ENCODE results near the gene COL4A2. TPM values are rescaled to one million over a fixed set of nuclear protein-coding genes. Genes with fewer than 3 reads are reported as not detected.

Gene COL4A2
- polyA plus RNA-seq, 2 of the 4 experiments (the other 2 are of a cell fraction), result 46.9 to 119 TPM

DNA sequence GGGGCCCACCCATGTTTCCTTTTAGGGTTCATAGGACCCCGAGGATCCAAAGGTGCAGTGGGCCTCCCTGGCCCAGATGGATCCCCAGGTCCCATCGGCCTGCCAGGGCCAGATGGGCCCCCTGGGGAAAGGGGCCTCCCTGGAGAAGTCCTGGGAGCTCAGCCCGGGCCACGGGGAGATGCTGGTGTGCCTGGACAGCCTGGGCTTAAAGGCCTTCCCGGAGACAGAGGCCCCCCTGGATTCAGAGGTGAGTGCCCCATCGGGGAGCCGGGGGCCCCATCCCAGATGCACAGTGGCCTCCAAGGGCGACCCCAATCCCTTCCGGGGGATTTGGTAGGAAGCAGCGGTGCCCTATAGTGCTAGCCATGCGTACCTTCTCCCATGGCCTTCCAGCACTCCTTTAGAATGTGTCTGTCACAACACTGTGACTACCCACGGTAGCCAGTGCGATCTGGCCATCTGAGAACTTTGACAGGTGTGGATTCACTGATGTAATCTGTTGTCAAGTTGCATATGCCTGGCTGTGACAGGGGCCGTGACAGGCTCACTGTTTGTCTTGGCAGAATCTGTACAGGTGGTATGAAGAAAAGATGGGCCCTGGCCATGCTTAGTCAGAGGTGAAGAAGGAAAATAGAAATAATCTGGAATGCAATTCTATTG, 165.9 kb downstream of the COL4A2 start:
- ATAC-seq (no peak), DNase-seq (ENCODE audit: low read depth in 1 of 2, low spot score in 1 of 2) (no peak), FAIRE-seq (no peak)
- Histone ChIP-seq H3K9me3 (no peaks in the 10 kb centered on the region), H3K27ac (no peak overlapping the region), H3K4me3 (no peak overlapping the region), H3K4me2 (no peak overlapping the region), H3K4me1 (no peaks in the 10 kb centered on the region)
- TF ChIP-seq POLR2AphosphoS2 (conservative IDR thresholded peaks at IDR 0.05; ENCODE audit: low read length) (no peak), ZNF302 (CRISPR knock-in tag; IDR thresholded peaks at IDR 0.05) (no peak), FOSB (CRISPR knock-in tag; IDR thresholded peaks at IDR 0.05) (no peak)
- TF ChIP-seq, protein P1, sequence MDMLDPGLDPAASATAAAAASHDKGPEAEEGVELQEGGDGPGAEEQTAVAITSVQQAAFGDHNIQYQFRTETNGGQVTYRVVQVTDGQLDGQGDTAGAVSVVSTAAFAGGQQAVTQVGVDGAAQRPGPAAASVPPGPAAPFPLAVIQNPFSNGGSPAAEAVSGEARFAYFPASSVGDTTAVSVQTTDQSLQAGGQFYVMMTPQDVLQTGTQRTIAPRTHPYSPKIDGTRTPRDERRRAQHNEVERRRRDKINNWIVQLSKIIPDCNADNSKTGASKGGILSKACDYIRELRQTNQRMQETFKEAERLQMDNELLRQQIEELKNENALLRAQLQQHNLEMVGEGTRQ (IDR thresholded peaks at IDR 0.05), result no peak
- ChIA-PET POLR2A (no interaction called here), CTCF (interaction anchor here (0.9 kb wide), 1 partner anchor 18 kb away, joined by 3 read pairs; no protein-coding TSS in a partner anchor)
- 84% methylated on average over 10 of the region's 14 CpGs for WGBS (ENCODE audit: missing lambda C conversion rate)

DNA sequence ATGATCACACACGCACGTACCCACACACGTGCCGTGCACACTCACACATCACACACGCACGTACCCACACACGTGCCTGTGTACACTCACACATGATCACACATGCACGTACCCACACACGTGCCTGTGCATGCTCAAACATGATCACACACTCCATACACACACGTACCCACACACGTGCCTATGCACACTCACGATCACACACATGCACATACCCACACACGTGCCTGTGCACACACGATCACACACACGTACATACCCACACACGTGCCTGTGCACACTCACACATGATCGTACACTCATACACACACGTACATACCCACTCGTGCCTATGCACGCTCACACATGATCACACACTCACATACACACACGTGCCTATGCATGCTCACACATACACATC, 167.6 kb downstream of the COL4A2 start:
- TF ChIP-seq RCOR1 (IDR thresholded peaks at IDR 0.05; ENCODE audit: low read depth, low read length) (no peak), ZSCAN20 (CRISPR knock-in tag; IDR thresholded peaks at IDR 0.05) (no peak), ZFP36 (IDR thresholded peaks at IDR 0.05; ENCODE audit: borderline replicate concordance, partially characterized antibody) (no peak), CEBPB (IDR thresholded peaks at IDR 0.05) (no peak), ZNF302 (CRISPR knock-in tag; IDR thresholded peaks at IDR 0.05) (no peak), ZC3H11A (IDR thresholded peaks at IDR 0.05) (no peak), FOXS1 (CRISPR knock-in tag; IDR thresholded peaks at IDR 0.05) (no peak)
- TF ChIP-seq, protein P2, sequence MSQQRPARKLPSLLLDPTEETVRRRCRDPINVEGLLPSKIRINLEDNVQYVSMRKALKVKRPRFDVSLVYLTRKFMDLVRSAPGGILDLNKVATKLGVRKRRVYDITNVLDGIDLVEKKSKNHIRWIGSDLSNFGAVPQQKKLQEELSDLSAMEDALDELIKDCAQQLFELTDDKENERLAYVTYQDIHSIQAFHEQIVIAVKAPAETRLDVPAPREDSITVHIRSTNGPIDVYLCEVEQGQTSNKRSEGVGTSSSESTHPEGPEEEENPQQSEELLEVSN (IDR thresholded peaks at IDR 0.05; ENCODE audit: borderline replicate concordance, low read depth), result no peak
- TF ChIP-seq, protein P3, sequence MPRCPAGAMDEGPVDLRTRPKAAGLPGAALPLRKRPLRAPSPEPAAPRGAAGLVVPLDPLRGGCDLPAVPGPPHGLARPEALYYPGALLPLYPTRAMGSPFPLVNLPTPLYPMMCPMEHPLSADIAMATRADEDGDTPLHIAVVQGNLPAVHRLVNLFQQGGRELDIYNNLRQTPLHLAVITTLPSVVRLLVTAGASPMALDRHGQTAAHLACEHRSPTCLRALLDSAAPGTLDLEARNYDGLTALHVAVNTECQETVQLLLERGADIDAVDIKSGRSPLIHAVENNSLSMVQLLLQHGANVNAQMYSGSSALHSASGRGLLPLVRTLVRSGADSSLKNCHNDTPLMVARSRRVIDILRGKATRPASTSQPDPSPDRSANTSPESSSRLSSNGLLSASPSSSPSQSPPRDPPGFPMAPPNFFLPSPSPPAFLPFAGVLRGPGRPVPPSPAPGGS (IDR thresholded peaks at IDR 0.05), result no peak
- TF ChIP-seq, protein P4, sequence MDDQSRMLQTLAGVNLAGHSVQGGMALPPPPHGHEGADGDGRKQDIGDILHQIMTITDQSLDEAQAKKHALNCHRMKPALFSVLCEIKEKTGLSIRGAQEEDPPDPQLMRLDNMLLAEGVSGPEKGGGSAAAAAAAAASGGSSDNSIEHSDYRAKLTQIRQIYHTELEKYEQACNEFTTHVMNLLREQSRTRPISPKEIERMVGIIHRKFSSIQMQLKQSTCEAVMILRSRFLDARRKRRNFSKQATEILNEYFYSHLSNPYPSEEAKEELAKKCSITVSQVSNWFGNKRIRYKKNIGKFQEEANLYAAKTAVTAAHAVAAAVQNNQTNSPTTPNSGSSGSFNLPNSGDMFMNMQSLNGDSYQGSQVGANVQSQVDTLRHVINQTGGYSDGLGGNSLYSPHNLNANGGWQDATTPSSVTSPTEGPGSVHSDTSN (IDR thresholded peaks at IDR 0.05), result no peak
- TF ChIP-seq, protein P5, sequence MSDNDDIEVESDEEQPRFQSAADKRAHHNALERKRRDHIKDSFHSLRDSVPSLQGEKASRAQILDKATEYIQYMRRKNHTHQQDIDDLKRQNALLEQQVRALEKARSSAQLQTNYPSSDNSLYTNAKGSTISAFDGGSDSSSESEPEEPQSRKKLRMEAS (IDR thresholded peaks at IDR 0.05), result no peak
- DNase-seq (ENCODE audit: low read depth in 1 of 2, low spot score in 1 of 2) (no peak), ATAC-seq (no peak), FAIRE-seq (no peak)
- no peak overlapping the region for H3K4me2 ChIP-seq
- no peaks in the 10 kb centered on the region for H3K9me3 ChIP-seq
- WGBS (ENCODE audit: missing lambda C conversion rate), result 83% methylated on average over 19 of the region's 21 CpGs
- no peaks in the 10 kb centered on the region for H3K4me1 ChIP-seq
- no peak overlapping the region for H3K27ac ChIP-seq
- no peak overlapping the region for H3K4me3 ChIP-seq
- ChIA-PET POLR2A (no interaction called here), CTCF (interaction anchor here (0.8 to 0.9 kb wide), 2 partner anchors 16 to 125 kb away, joined by 3 to 4 read pairs; no protein-coding TSS in a partner anchor)

DNA sequence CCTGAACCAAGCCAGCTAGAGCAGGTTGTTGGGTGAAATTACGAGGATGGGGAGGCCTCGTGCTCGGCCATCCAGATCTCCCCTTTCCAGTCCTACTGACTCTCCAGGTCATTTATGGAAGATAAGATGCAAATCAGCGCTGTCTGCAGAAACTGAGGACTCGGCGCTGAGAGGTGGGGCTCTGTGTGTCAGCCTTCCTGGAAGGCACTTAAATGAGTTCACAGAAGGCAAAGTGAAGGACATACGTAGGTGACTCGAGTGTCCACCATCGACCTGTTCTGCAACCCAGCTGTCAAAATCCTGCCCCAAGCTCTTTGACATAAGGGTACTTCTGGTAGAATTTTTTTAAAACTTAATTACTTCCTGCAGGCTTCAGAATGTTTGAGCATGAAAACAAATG, 168.0 kb downstream of the COL4A2 start:
- Histone ChIP-seq H3K4me2 (no peak overlapping the region), H3K27ac (no peak overlapping the region), H3K4me1 (no peaks in the 10 kb centered on the region), H3K4me3 (no peak overlapping the region), H3K9me3 (no peaks in the 10 kb centered on the region)
- POLR2A ChIA-PET, result no interaction called here
- 91% methylated on average over 9 of the region's 9 CpGs for WGBS (ENCODE audit: missing lambda C conversion rate)
- FAIRE-seq (no peak), ATAC-seq (no peak), DNase-seq (ENCODE audit: low read depth in 1 of 2, low spot score in 1 of 2) (no peak)
- CTCF ChIA-PET, result interaction anchor here (0.8 to 0.9 kb wide), 2 partner anchors 16 to 124 kb away, joined by 3 to 4 read pairs; no protein-coding TSS in a partner anchor
- TF ChIP-seq CHD2 (IDR thresholded peaks at IDR 0.05; ENCODE audit: low read length, partially characterized antibody) (no peak), ZSCAN20 (CRISPR knock-in tag; IDR thresholded peaks at IDR 0.05) (no peak), JUN (IDR thresholded peaks at IDR 0.05) (no peak), MAZ (IDR thresholded peaks at IDR 0.05; ENCODE audit: borderline replicate concordance, low read depth, low read length) (no peak), NPAS2 (CRISPR knock-in tag; IDR thresholded peaks at IDR 0.05; ENCODE audit: borderline replicate concordance) (no peak), RAD21 (conservative IDR thresholded peaks at IDR 0.05 in 1 of 2, IDR thresholded peaks at IDR 0.05 in 1 of 2) (no peak), KDM1A (IDR thresholded peaks at IDR 0.05; ENCODE audit: low read depth) (no peak)
- TF ChIP-seq, protein P6, sequence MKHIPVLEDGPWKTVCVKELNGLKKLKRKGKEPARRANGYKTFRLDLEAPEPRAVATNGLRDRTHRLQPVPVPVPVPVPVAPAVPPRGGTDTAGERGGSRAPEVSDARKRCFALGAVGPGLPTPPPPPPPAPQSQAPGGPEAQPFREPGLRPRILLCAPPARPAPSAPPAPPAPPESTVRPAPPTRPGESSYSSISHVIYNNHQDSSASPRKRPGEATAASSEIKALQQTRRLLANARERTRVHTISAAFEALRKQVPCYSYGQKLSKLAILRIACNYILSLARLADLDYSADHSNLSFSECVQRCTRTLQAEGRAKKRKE (CRISPR knock-in tag; IDR thresholded peaks at IDR 0.05; ENCODE audit: low read depth), result no peak
- TF ChIP-seq, protein P5 (IDR thresholded peaks at IDR 0.05), result no peak
- TF ChIP-seq, protein P2 (IDR thresholded peaks at IDR 0.05; ENCODE audit: borderline replicate concordance, low read depth), result no peak
